ENCODE results near the gene MOGAT1.

MOGAT1 gene

GRCh38 chr2:222652491-222653255, 18.8 kb upstream of the MOGAT1 start:
- DNase-seq (ENCODE audit: low read depth) = no peak
- no peak overlapping the region for H3K4me3 ChIP-seq (ENCODE audit: low read depth, low read length)
- TF ChIP-seq CTCF (IDR thresholded peaks at IDR 0.05; ENCODE audit: insufficient read depth, low read depth, low read length, missing control alignments) = no peak

- TF ChIP-seq CTCF (IDR thresholded peaks at IDR 0.05; ENCODE audit: insufficient read depth, low read depth, low read length, missing control alignments) = no peak
- H3K4me3 ChIP-seq (ENCODE audit: low read depth, low read length) = no peak overlapping the region
- DNase-seq (ENCODE audit: low read depth) = peak; percentile 17
These were observed 18.2 kb upstream of the MOGAT1 start for GRCh38 chr2:222653280-222653679.

- DNase-seq (ENCODE audit: low read depth) = peak; percentile 97
- H3K4me3 ChIP-seq (ENCODE audit: low read depth, low read length) = peak within 1 kb of the TSS; percentile 69
- no peak for TF ChIP-seq CTCF (IDR thresholded peaks at IDR 0.05; ENCODE audit: insufficient read depth, low read depth, low read length, missing control alignments)
These were observed 15.5 kb upstream of the MOGAT1 start, which contains the start of gene FARSB for GRCh38 chr2:222655787-222656525. Gene FARSB, minus strand, starts transcription at chr2:222656092. Its CDS starts 19 bp downstream, at chr2:222656073.

- no peak for TF ChIP-seq CTCF (IDR thresholded peaks at IDR 0.05; ENCODE audit: insufficient read depth, low read depth, low read length, missing control alignments)
- peak overlapping the region; percentile 69 for H3K4me3 ChIP-seq (ENCODE audit: low read depth, low read length)
- DNase-seq (ENCODE audit: low read depth) = peak; percentile 30
These were observed 14.7 kb upstream of the MOGAT1 start for GRCh38 chr2:222656526-222657446.

- no peak overlapping the region for H3K4me3 ChIP-seq (ENCODE audit: low read depth, low read length)
- TF ChIP-seq CTCF (IDR thresholded peaks at IDR 0.05; ENCODE audit: insufficient read depth, low read depth, low read length, missing control alignments) = no peak
- no peak for DNase-seq (ENCODE audit: low read depth)
These were observed 8.0 kb upstream of the MOGAT1 start for GRCh38 chr2:222663479-222663878.

GRCh38 chr2:222668494-222669154, 2.8 kb upstream of the MOGAT1 start:
- no peak overlapping the region for H3K4me3 ChIP-seq (ENCODE audit: low read depth, low read length)
- TF ChIP-seq CTCF (IDR thresholded peaks at IDR 0.05; ENCODE audit: insufficient read depth, low read depth, low read length, missing control alignments) = no peak
- DNase-seq (ENCODE audit: low read depth) = no peak
